Glutamatergic neuron (in vitro differentiated cells): ENCODE measurements around the gene GNB5. TPM values are rescaled to one million over a fixed set of nuclear protein-coding genes. Genes with fewer than 3 reads are reported as not detected.

Experiments used
- DNase-seq: peaks from one replicate; pipeline ENCODE4 v3.0.0; 2022
- H3K27ac Mint-ChIP-seq: one replicate; pipeline ENCODE4 v1.8.0; 2020; ENCODE audit warnings: mild to moderate bottlenecking, mixed read lengths, inconsistent platforms; ENCODE audit not compliant: unreplicated experiment
- H3K27me3 Mint-ChIP-seq: one replicate; pipeline ENCODE4 v1.8.0; 2020; ENCODE audit warnings: mild to moderate bottlenecking, moderate library complexity, mixed read lengths, inconsistent platforms; ENCODE audit not compliant: unreplicated experiment
- H3K36me3 Mint-ChIP-seq: one replicate; pipeline ENCODE4 v1.8.0; 2020; ENCODE audit warnings: mild to moderate bottlenecking, mixed read lengths, inconsistent platforms; ENCODE audit not compliant: unreplicated experiment
- H3K4me1 Mint-ChIP-seq: one replicate; pipeline ENCODE4 v1.8.0; 2020; ENCODE audit warnings: mild to moderate bottlenecking, low read depth, mixed read lengths, inconsistent platforms; ENCODE audit not compliant: unreplicated experiment
- H3K4me3 Mint-ChIP-seq: one replicate; pipeline ENCODE4 v1.8.0; 2020; ENCODE audit warnings: mild to moderate bottlenecking, mixed read lengths, inconsistent platforms; ENCODE audit not compliant: unreplicated experiment
- H3K9me3 Mint-ChIP-seq: one replicate; pipeline ENCODE4 v1.8.0; 2020; ENCODE audit warnings: mild to moderate bottlenecking, moderate library complexity, mixed read lengths, inconsistent platforms; ENCODE audit not compliant: unreplicated experiment
- CTCF ChIP-seq: fragments of 200-600 bp; sonication (generic); IDR thresholded peaks from one replicate; pipeline ENCODE4 v1.5.0; 2021; ENCODE audit not compliant: partially characterized antibody, unreplicated experiment
- total RNA-seq: library from RNA; stranded (reverse); fragmentation: NEBNext Ultra II Directional; extraction: Animal tissue kit (Norgen Biotek cat#: 25700); gene quantifications from one replicate; pipeline ENCODE4 v1.2.1, GENCODE V29; 2021; ENCODE audit not compliant: unreplicated experiment

The GNB5 gene
- total RNA-seq, 1 donor from 2014 or later: 28.4 TPM

- TF ChIP-seq CTCF: no peak
- peaks cover 8% of the 10 kb centered on the region for H3K27me3 Mint-ChIP-seq
- no peaks in the 10 kb centered on the region for H3K36me3 Mint-ChIP-seq
- H3K9me3 Mint-ChIP-seq: no peaks in the 10 kb centered on the region
- DNase-seq: no peak
- H3K27ac Mint-ChIP-seq: no peak overlapping the region
- peaks cover 18% of the 10 kb centered on the region for H3K4me1 Mint-ChIP-seq
- no peak overlapping the region for H3K4me3 Mint-ChIP-seq
Observed at GRCh38 chr15:52078197-52078875, 112.9 kb downstream of the GNB5 start.

GRCh38 chr15:52076889-52077781 is 114.1 kb downstream of the GNB5 start:
- TF ChIP-seq CTCF: no peak
- Mint-ChIP-seq H3K4me1 (peaks cover 16% of the 10 kb centered on the region), H3K4me3 (no peak overlapping the region), H3K36me3 (no peaks in the 10 kb centered on the region), H3K9me3 (no peaks in the 10 kb centered on the region), H3K27me3 (peaks cover 9% of the 10 kb centered on the region), H3K27ac (peak overlapping the region; percentile 44)
- DNase-seq: no peak

GRCh38 chr15:52071570-52071969 is 119.6 kb downstream of the GNB5 start:
- no peak for TF ChIP-seq CTCF
- no peak for DNase-seq

GRCh38 chr15:52069559-52069958 is 121.6 kb downstream of the GNB5 start:
- no peak overlapping the region for H3K4me3 Mint-ChIP-seq
- DNase-seq: no peak
- no peak overlapping the region for H3K27ac Mint-ChIP-seq
- H3K36me3 Mint-ChIP-seq: no peaks in the 10 kb centered on the region
- no peaks in the 10 kb centered on the region for H3K4me1 Mint-ChIP-seq
- no peak for TF ChIP-seq CTCF
- H3K9me3 Mint-ChIP-seq: peaks cover 1% of the 10 kb centered on the region
- peaks cover 6% of the 10 kb centered on the region for H3K27me3 Mint-ChIP-seq

More at GRCh38 chr15:52071570-52071969, 119.6 kb downstream of the GNB5 start:
- Mint-ChIP-seq H3K4me1 (peaks cover 7% of the 10 kb centered on the region), H3K36me3 (no peaks in the 10 kb centered on the region), H3K9me3 (no peaks in the 10 kb centered on the region), H3K27ac (no peak overlapping the region), H3K27me3 (peaks cover 7% of the 10 kb centered on the region), H3K4me3 (no peak overlapping the region)
